Tibial nerve (tissue), 4 donors: ENCODE measurements around the gene IKZF1. TPM values are rescaled to one million over a fixed set of nuclear protein-coding genes. Genes with fewer than 3 reads are reported as not detected.

ENCODE experiments used
- DNase-seq, 2 donors: peaks; one replicate each; pipeline ENCODE4 v3.0.0-alpha.2; 2019; ENCODE audit warnings: low spot score in 2 of 2
- H3K27ac ChIP-seq, 4 donors: fragments of 200-600 bp; sonication (generic) in 3 of 4; one replicate each; pipeline ENCODE4 v1.5.1; 2017 to 2019; ENCODE audit warnings: mild to moderate bottlenecking in 1 of 4
- H3K27me3 ChIP-seq, 2 donors: fragments of 200-600 bp; sonication (generic) in 1 of 2; one replicate each; pipeline versions ENCODE4 v1.5.1 to v1.6.0; 2017 to 2019
- H3K36me3 ChIP-seq, 3 donors: fragments of 200-600 bp; sonication (generic); one replicate each; pipeline ENCODE4 v1.5.1; 2018 to 2019
- H3K4me1 ChIP-seq, 4 donors: fragments of 200-600 bp; sonication (generic) in 3 of 4; one replicate each; pipeline ENCODE4 v1.5.1; 2017 to 2019
- H3K4me3 ChIP-seq, 4 donors: fragments of 200-600 bp; sonication (generic) in 3 of 4; one replicate each; pipeline ENCODE4 v1.5.1; 2017 to 2019; ENCODE audit warnings: mild to moderate bottlenecking in 1 of 4, moderate library complexity in 1 of 4
- H3K9me3 ChIP-seq, 4 donors: fragments of 200-600 bp; sonication (generic) in 3 of 4; one replicate each; pipeline ENCODE4 v1.5.1; 2017 to 2019
- EP300 ChIP-seq, 2 donors: sonication (generic); formaldehyde crosslinking; IDR thresholded peaks; one replicate each; pipeline ENCODE4 v1.6.1; 2017; ENCODE audit warnings: antibody characterized with exemption in 2 of 2, mild to moderate bottlenecking in 1 of 2
- POLR2A ChIP-seq, 2 donors: fragments of 450-650 bp; IDR thresholded peaks; one replicate each; pipeline ENCODE4 v1.6.1; 2017; ENCODE audit warnings: antibody characterized with exemption in 2 of 2, mild to moderate bottlenecking in 2 of 2, moderate library complexity in 2 of 2
- WGBS, 2 donors: methylation state at CpG; one replicate each; pipeline ENCODE4 v1.1.5; 2018; 5-methylcytosine and 5-hydroxymethylcytosine counted together
- total RNA-seq, 4 donors: library from RNA; depleted of rRNA; stranded (reverse); fragments of >200 nt; gene quantifications; one replicate each; pipeline ENCODE4 v1.1.0, GENCODE V29; 2016
- TF ChIP-seq, protein P1 (sequence below), 5 experiments: fragments of 200-600 bp in 3 of 5; fragments of 450-650 bp in 2 of 5; sonication (generic) in 3 of 5; IDR thresholded peaks; one replicate each; pipeline ENCODE4 v1.5.1; 2016 to 2019; ENCODE audit warnings: antibody characterized with exemption in 5 of 5, mild to moderate bottlenecking in 3 of 5, moderate library complexity in 2 of 5

The IKZF1 gene
- total RNA-seq, 4 donors from 2014 or later = 9.6 to 32.1 (median 20.7) TPM

DNA sequence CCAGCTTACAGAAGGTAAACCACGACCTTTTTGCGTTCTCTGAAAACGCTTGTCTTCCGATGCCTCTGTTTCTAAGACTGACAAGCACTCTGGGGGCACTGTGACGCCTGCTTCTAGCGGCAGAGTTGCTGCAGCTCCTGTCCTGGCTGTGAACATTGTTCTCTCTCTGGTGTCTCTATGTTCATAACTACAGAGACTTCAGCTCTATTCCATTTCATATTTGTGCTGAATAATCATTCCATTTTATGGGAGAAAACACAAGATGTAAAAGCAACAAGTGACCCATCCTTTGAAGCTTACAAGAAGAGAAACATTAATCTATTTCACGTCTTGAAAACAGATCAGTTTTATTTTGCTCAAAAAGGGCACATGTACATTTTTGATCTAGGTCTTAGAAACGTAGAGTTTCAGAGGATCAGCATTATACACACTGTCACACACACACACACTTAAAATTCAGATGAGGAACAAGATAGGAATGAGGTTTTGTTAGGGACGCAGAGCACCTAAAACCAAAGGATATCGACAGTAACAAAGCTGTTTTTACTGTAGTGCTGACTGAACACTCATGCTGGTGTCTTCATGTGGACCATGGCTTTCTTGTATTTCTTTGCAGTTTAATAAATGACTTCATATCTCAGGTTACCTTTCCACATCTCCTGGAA is 3.0 kb downstream of the IKZF1 start:
- Histone ChIP-seq H3K4me3 (peak overlapping the region in 1 of 4 donors; percentile 13), H3K27ac (peak overlapping the region in 1 of 4 donors; percentile 80), H3K36me3 (no peaks in the 10 kb centered on the region), H3K27me3 (peaks cover 0 to 30% of the 10 kb centered on the region in 2 donors), H3K4me1 (peaks cover 0 to 11% (median 0%) of the 10 kb centered on the region in 4 donors), H3K9me3 (no peaks in the 10 kb centered on the region)
- TF ChIP-seq POLR2A (IDR thresholded peaks at IDR 0.05) (no peak), EP300 (IDR thresholded peaks at IDR 0.05) (no peak)
- TF ChIP-seq, protein P1, sequence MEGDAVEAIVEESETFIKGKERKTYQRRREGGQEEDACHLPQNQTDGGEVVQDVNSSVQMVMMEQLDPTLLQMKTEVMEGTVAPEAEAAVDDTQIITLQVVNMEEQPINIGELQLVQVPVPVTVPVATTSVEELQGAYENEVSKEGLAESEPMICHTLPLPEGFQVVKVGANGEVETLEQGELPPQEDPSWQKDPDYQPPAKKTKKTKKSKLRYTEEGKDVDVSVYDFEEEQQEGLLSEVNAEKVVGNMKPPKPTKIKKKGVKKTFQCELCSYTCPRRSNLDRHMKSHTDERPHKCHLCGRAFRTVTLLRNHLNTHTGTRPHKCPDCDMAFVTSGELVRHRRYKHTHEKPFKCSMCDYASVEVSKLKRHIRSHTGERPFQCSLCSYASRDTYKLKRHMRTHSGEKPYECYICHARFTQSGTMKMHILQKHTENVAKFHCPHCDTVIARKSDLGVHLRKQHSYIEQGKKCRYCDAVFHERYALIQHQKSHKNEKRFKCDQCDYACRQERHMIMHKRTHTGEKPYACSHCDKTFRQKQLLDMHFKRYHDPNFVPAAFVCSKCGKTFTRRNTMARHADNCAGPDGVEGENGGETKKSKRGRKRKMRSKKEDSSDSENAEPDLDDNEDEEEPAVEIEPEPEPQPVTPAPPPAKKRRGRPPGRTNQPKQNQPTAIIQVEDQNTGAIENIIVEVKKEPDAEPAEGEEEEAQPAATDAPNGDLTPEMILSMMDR (IDR thresholded peaks at IDR 0.05) = no peak
- WGBS, 2 donors = 35 to 40% methylated on average over 10 of the region's 10 CpGs
- no peak for DNase-seq

DNA sequence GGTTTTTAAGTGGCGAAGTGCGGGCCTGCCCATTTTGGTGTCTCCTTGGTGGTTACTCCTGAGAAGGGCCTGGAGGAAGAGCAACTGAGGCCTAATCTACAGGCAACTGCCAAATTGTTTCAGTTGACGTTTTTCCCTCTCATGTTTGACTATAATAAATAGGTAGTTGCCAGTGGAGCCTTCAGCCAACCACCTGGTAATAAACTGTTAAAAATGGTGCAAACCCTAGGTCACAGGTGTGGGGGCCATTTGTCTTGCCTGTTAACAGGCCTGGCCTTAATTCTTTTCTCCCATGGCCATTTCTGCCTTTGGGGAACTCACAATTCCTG is 3.7 kb downstream of the IKZF1 start:
- 67% methylated on average over 3 of the region's 3 CpGs for WGBS, 2 donors
- Histone ChIP-seq H3K4me1 (peaks cover 0 to 11% (median 0%) of the 10 kb centered on the region in 4 donors), H3K36me3 (no peaks in the 10 kb centered on the region), H3K4me3 (peak overlapping the region in 1 of 4 donors; percentile 18), H3K27ac (peak overlapping the region in 1 of 4 donors; percentile 78), H3K9me3 (no peaks in the 10 kb centered on the region), H3K27me3 (peaks cover 0 to 25% of the 10 kb centered on the region in 2 donors)
- no peak for DNase-seq
- TF ChIP-seq POLR2A (IDR thresholded peaks at IDR 0.05) = no peak
- TF ChIP-seq EP300 (IDR thresholded peaks at IDR 0.05) = no peak
- TF ChIP-seq, protein P1 (IDR thresholded peaks at IDR 0.05) = no peak

DNA sequence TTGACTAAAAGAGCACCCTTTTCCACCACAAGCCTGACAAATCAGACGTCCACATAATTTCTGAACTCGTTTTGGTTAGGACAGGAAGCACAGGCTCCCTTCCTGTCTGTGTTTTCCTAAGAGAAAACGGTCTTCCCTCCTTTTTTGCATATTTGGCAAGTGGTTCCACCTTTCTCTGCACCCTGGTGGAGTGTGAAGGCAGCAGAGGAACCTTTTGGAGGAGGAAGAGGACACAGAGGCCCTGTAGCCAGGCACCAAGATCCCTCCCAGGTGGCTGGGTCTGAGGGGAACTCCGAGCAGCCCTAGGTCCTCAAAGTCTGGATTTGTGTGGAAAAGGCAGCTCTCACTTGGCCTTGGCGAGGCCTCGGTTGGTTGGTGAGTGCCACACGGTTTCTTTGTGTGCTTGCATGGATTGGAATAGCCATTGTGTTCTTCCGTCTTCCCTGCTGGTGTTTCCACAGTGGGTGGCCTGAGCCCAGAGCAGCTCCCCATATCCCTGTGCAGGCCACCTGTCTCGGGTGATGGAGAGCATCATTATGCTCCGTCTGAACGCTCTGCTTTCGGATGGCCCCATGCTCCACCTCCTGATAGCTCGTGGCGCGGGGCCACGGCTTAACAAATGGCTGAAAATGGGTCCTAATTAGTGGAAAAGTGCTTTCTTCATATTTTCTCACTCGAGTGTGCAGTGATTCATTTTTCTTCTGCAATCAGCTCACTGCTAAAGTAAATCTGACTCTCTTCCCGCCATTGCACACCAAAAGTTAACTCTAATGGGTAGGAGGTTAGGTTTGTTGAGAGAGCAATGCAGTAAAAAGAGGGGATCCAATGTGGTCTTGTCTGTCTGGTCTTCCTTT is 4.2 kb downstream of the IKZF1 start:
- TF ChIP-seq, protein P1 (IDR thresholded peaks at IDR 0.05) = no peak
- no peak for TF ChIP-seq POLR2A (IDR thresholded peaks at IDR 0.05)
- no peak for TF ChIP-seq EP300 (IDR thresholded peaks at IDR 0.05)
- no peak for DNase-seq
- no peaks in the 10 kb centered on the region for H3K9me3 ChIP-seq
- H3K36me3 ChIP-seq = no peaks in the 10 kb centered on the region
- H3K27ac ChIP-seq = peak overlapping the region in 1 of 4 donors; percentile 78
- peaks cover 0 to 21% of the 10 kb centered on the region in 2 donors for H3K27me3 ChIP-seq
- H3K4me3 ChIP-seq = peak overlapping the region in 1 of 4 donors; percentile 18
- 69 to 75% methylated on average over 16 to 18 of the region's 18 CpGs for whole genome bisulfite sequencing, 2 donors
- peaks cover 0 to 11% (median 0%) of the 10 kb centered on the region in 4 donors for H3K4me1 ChIP-seq

GRCh38 chr7:50309721-50310120 is 5.2 kb downstream of the IKZF1 start:
- Histone ChIP-seq H3K36me3 (no peaks in the 10 kb centered on the region), H3K4me1 (peaks cover 0 to 5% (median 0%) of the 10 kb centered on the region in 4 donors), H3K27me3 (peaks cover 0 to 21% of the 10 kb centered on the region in 2 donors), H3K4me3 (no peak overlapping the region), H3K9me3 (no peaks in the 10 kb centered on the region), H3K27ac (peak overlapping the region in 1 of 4 donors; percentile 78)
- WGBS, 2 donors = 48 to 55% methylated on average over 3 of the region's 3 CpGs
- TF ChIP-seq POLR2A (IDR thresholded peaks at IDR 0.05) (no peak), EP300 (IDR thresholded peaks at IDR 0.05) (no peak)
- TF ChIP-seq, protein P1 (IDR thresholded peaks at IDR 0.05) = no peak
- DNase-seq = no peak

DNA sequence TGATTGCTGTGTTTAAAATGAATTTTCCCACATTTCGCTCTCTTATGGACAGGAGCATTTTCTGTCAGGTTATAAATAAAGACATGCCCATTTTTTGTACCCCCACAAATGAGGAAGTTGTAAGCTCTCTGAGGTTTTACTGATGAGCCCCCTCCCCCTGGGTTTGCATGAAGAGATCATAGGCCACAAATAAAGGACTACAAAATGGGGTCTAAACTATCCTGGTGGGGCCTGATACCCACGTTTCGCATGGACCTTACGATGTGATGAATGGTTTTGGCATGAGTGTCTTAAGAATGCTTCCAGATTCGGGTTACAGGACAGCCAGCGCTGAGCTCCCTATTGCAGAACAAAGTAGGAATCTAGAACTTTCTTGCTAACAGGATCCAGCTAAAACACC is 5.8 kb downstream of the IKZF1 start:
- 69 to 77% methylated on average over 6 of the region's 6 CpGs for WGBS, 2 donors
- H3K27ac ChIP-seq = peak overlapping the region in 1 of 4 donors; percentile 32
- no peaks in the 10 kb centered on the region for H3K36me3 ChIP-seq
- no peaks in the 10 kb centered on the region for H3K9me3 ChIP-seq
- TF ChIP-seq, protein P1 (IDR thresholded peaks at IDR 0.05) = no peak
- TF ChIP-seq POLR2A (IDR thresholded peaks at IDR 0.05) = no peak
- TF ChIP-seq EP300 (IDR thresholded peaks at IDR 0.05) = no peak
- H3K27me3 ChIP-seq = peaks cover 0 to 15% of the 10 kb centered on the region in 2 donors
- no peak for DNase-seq
- no peak overlapping the region for H3K4me3 ChIP-seq
- H3K4me1 ChIP-seq = no peaks in the 10 kb centered on the region
